ENCODE results near the gene CD160. TPM values are rescaled to one million over a fixed set of nuclear protein-coding genes. Genes with fewer than 3 reads are reported as not detected.

Gene CD160
- total RNA-seq, 6 experiments from 2014 or later: 0.19 to 1.5 (median 0.91) TPM; not detected in 2

- Histone ChIP-seq H3K4me1 (peaks cover 0 to 46% (median 10%) of the 10 kb centered on the region in 4 donors), H3K27me3 (no peaks in the 10 kb centered on the region), H3K9me3 (no peaks in the 10 kb centered on the region), H3K27ac (no peak overlapping the region), H3K36me3 (no peaks in the 10 kb centered on the region), H3K4me3 (no peak overlapping the region)
- DNase-seq: peak in 1 of 3 donors; percentile 15
- intact Hi-C loops (cut with DNase I): no loop called here
- WGBS (ENCODE audit: insufficient coverage, low coverage, low lambda C conversion rate, missing lambda C conversion rate): 65% methylated on average over 4 of the region's 7 CpGs
- TF ChIP-seq POLR2A (IDR thresholded peaks at IDR 0.05) (no peak), CTCF (IDR thresholded peaks at IDR 0.05) (no peak)
- ATAC-seq: no peak
Measured at GRCh38 chr1:145702826-145703225, 16.5 kb upstream of the CD160 start.

- H3K9me3 ChIP-seq: no peaks in the 10 kb centered on the region
- ATAC-seq (no peak), DNase-seq (no peak)
- no peaks in the 10 kb centered on the region for H3K36me3 ChIP-seq
- 52% methylated on average over 7 of the region's 7 CpGs for WGBS (ENCODE audit: insufficient coverage, low coverage, low lambda C conversion rate, missing lambda C conversion rate)
- peaks cover 0 to 73% (median 20%) of the 10 kb centered on the region in 4 donors for H3K4me1 ChIP-seq
- intact Hi-C loops (cut with DNase I): no loop called here
- H3K27me3 ChIP-seq: no peaks in the 10 kb centered on the region
- peak overlapping the region in 2 of 3 donors; percentile 94 to 98 for H3K27ac ChIP-seq
- H3K4me3 ChIP-seq: peak overlapping the region in 2 of 3 donors; percentile 66 to 68
- TF ChIP-seq POLR2A (IDR thresholded peaks at IDR 0.05) (no peak), CTCF (IDR thresholded peaks at IDR 0.05) (no peak)
Measured at GRCh38 chr1:145705622-145706021, 13.7 kb upstream of the CD160 start.

- H3K27me3 ChIP-seq: no peaks in the 10 kb centered on the region
- peak overlapping the region; percentile 49 to 98 (median 94) for H3K27ac ChIP-seq
- DNase-seq: no peak
- H3K4me1 ChIP-seq: peaks cover 0 to 78% (median 23%) of the 10 kb centered on the region in 4 donors
- H3K36me3 ChIP-seq: no peaks in the 10 kb centered on the region
- 22% methylated on average over 2 of the region's 2 CpGs for WGBS (ENCODE audit: insufficient coverage, low coverage, low lambda C conversion rate, missing lambda C conversion rate)
- intact Hi-C loops (cut with DNase I): no loop called here
- TF ChIP-seq POLR2A (IDR thresholded peaks at IDR 0.05): no peak
- TF ChIP-seq CTCF (IDR thresholded peaks at IDR 0.05): no peak
- peak overlapping the region; percentile 37 to 68 (median 66) for H3K4me3 ChIP-seq
- no peak for ATAC-seq
- no peaks in the 10 kb centered on the region for H3K9me3 ChIP-seq
Measured at GRCh38 chr1:145706086-145706664, 13.1 kb upstream of the CD160 start.

GRCh38 chr1:145707183-145707867 is 12.0 kb upstream of the CD160 start, which contains the start of gene PDZK1:
Gene PDZK1, minus strand, starts transcription at chr1:145707368. Its CDS starts 19,347 bp downstream, at chr1:145688021.
- DNase-seq (peak; percentile 79 to 93 (median 91)), ATAC-seq (peak; percentile 83 to 92 (median 86))
- H3K4me1 ChIP-seq: peaks cover 0 to 78% (median 28%) of the 10 kb centered on the region in 4 donors
- H3K27me3 ChIP-seq: no peaks in the 10 kb centered on the region
- no peaks in the 10 kb centered on the region for H3K36me3 ChIP-seq
- H3K4me3 ChIP-seq: peak within 1 kb of the TSS; percentile 37 to 68 (median 66)
- H3K9me3 ChIP-seq: no peaks in the 10 kb centered on the region
- peak; percentile 91 for TF ChIP-seq POLR2A (IDR thresholded peaks at IDR 0.05)
- no peak for TF ChIP-seq CTCF (IDR thresholded peaks at IDR 0.05)
- WGBS (ENCODE audit: insufficient coverage, low coverage, low lambda C conversion rate, missing lambda C conversion rate): 45% methylated on average over 3 of the region's 9 CpGs
- intact Hi-C loops (cut with DNase I): no loop called here
- peak within 1 kb of the TSS; percentile 84 to 98 (median 94) for H3K27ac ChIP-seq
